NCI-H2227 (cell line): ENCODE data around the gene NPIPB2.

Source experiments
- DNase-seq: peaks from one replicate; lab custom pipeline; 2025; ENCODE audit not compliant: unreplicated experiment; lab: John Stamatoyannopoulos, UW

The NPIPB2 gene

DNA sequence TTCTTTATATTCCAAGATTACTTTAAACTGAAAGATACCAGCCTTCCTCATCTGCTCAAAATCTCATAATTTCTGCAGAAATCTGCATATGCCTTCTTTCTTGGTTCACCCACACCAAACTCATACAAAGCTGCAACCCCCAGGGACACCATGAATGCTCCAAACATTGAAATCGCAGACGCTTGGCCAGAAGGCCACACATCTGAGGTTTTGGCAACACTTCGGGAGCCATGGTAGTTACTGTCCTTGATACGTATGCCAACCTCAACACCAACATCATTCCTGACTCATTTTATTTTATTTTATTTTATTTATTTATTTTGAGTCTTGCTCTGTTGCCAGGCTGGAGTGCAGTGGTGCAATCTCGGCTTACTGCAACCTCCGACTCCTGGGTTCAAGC is 37.9 kb downstream of the NPIPB2 start:
- no peak for DNase-seq

DNA sequence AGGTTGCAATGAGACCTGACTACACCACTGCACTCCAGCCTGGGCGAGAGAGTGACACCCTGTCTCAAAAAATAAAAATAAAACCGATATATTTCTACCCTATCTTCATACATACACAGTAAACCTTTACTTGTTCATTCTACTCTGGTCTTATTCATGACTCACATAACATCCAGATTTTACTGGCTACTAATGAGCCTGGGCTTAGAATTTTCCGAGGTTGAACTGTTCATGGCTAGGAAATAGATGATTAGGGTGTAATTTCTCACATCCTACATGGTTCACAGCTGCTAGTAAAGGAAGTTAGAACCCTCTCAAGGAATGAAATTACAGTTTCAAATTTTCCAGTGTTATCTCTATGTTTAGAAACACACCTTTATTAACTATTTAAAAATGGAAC is 40.8 kb downstream of the NPIPB2 start:
- DNase-seq, result no peak

DNA sequence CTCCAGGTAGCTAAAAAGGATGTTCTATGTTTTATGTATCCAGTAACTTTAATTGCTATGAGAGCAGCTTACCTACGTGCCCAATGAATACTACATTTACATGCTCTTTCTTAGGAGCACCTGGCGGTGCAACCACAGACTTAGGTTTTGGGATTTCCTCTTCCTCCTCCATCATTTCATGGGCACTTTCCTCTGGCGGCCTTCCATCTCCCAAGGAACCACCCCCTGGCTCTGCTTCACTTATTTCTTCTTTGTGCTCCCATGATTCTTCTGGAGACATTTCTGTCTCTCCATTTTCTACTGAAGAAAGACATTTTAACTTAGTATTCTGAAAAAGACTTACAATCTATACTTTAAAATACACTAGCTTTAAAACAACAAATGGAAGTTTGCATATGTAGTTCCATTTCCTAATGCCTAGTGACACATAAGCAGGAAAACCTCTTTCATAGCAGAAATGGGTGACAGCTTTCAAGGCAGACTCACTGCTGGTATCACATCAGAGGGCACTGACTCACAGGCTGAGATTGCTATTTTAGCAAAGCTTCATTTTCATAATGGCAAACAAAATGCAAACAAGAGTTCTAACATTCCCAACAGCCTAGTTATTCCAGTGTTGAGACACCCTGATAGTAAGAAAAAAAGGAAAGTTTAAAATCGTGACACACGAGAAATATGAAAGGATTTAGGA is 45.2 kb downstream of the NPIPB2 start:
- DNase-seq, result no peak

DNA sequence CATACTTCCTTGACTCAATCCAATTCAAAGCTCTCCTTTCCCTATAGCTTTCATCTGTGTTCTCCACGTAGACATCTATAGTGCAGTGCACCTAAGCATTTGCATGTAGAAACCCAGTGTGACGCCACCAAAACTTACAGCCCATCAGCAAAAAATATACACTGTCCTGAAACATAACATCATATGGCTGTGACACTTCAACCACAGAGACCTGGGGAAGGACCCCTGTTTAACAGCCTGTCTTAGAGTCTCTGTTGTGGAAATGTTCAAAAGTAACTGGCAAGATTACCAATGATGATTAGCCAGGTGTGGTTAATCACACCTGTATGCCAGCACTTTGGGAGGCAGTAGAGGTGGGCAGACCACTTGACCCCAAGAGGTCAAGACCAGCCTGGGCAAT is 48.3 kb downstream of the NPIPB2 start:
- DNase-seq, result no peak

DNA sequence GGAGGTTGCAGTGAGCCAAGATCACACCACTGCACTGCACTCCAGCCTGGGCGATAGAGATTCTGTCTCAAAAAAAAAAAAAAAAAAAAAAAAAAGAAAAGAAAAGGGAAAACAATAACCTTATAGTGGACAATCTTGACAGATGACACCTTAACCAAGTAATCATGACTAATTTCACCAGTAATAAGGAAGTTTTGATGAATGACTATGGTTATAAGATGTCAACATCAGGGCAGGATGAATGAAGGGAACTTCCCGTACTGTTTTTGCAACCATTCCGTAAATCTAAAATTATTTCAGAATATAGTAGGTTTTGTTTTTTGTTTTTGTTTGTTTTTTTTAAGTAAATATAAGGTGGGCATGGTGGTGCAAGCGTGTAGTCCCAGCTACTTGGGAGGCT is 49.1 kb downstream of the NPIPB2 start:
- no peak for DNase-seq

DNA sequence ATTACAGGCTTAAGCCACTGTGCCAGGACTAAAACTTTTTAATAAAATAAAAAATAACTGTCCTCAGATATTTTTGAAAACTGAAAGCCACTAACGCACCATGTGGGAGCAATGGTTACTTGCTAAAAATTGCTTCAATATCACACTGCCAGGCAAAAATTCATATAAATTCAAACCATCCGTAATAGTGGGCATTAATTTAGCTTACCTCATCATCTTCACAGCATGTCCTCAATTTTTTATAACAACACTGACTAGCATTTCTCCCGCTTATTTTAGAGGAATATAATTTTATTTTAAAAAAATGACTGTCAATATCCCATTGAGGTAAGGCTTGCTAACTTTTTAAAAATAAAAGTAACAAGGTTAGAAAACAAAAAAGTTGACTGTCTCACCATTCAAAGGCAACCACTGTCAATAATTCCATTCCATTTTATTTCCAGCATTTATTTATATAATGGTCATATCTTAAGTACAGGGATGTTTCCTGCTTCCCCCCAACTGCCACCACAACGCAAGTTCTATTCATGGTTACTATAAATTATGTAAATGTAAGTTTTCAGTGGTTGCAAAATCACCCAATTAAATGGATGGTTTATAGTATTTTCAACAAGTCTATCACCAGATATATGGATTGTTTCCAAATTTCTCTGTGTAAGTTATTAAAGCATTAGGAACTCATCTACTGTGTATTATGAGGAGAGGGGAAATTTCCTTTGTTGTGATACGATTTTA is 51.4 kb downstream of the NPIPB2 start:
- DNase-seq, result no peak

DNA sequence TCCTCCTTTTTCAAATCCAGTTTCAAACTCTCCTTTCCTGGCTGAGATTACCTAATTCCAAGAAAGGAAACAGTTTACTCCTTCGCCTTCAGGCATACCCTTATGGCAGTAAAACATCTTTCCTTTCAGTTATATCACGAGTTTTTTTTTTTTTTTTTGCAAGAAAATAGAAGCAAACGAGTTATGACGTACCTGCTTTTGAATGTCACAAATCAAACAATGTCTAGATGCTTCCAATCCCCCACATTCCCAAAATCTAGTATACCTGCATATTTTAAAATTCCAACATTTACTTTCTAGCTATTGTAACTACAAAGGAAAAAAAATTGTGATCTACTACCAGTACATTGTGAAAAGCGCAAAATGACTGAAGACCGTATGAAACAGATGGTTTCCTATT is 55.0 kb downstream of the NPIPB2 start:
- DNase-seq, result no peak

DNA sequence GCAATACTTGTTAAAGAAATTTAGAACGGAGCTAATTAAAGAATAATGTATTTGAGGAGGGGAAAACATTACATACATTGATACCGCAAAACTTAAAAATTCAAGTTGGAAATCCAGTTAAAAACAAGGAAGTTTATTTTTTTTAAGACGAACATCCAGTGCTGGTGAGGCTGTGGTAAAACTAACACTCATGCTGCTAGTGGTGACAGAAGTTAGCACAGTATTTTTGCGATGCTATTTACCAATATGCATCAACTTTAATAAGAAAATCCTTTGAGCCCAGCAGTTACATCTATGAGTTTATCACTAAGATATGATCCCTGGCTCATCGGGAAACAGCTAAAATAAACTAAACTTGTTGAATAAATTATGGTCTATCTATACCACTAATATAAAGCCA is 57.8 kb downstream of the NPIPB2 start:
- DNase-seq, result no peak

DNA sequence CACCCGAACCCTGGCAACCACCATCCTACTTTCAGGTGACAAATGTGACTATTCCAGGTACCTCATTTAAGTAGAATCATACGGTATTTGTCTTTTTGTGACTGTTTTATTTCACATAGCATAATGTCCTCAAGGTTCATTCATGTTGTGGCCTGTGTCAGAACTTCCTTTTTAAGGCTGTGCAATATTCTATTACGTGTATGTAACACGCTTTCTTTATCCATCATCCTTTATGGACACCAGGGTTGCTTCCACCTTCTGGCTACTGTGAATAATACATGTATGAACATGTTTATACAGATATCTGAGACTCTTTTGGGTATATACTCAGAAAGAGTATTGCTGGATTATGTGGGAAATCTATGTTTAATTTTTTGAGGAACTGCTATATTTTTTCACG is 61.8 kb downstream of the NPIPB2 start:
- no peak for DNase-seq

DNA sequence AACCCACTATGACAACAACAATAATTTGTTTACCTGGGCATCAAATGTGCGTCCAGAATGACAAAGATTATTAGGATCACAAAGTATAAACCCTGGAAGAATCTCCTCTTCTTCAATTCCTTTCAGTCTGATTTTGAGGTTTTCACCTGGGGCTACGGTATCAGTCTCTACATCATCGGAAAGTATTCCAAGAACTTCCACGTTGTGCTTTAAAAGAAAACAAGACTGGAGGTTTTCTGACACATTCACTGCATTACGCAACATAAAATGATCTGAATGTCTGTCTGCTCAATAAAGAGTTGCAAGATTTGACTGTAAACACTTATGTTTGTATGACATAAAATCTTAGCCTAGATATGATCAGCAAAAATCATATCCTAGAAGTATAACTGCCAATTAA is 64.5 kb downstream of the NPIPB2 start:
- no peak for DNase-seq
